ENCODE data around the gene DYNC1I2. TPM values are rescaled to one million over a fixed set of nuclear protein-coding genes. Genes with fewer than 3 reads are reported as not detected.

The DYNC1I2 gene
- total and polyA plus RNA-seq, 2 experiments from 2014 or later = 79.4 to 102 TPM

DNA sequence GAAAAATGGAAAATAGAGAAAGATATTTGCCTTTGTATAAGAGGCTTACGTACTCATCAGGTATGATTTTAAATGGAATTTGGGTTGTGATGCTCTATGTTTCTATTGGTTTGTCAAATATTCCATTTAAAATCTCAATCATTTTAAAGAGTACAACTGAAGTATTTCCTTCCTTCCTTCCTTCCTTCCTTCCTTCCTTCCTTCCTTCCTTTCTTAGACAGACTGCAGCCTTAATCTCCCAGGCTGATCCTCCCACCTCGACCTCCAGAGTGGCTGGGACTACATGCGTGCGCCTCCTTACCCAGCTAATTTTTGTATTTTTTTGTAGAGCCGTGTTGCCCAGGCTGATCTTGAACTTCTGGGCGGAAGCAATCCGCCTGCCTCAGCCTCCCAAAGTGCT, 15.4 kb upstream of the DYNC1I2 start:
- ATAC-seq = no peak
- no peaks in the 10 kb centered on the region for H3F3A ChIP-seq (replicated peaks; ENCODE audit: low read depth)
- H3K36me3 ChIP-seq (ENCODE audit: insufficient read depth) = no peaks in the 10 kb centered on the region
- H3K4me1 ChIP-seq (ENCODE audit: insufficient read depth) = peaks cover 13% of the 10 kb centered on the region
- no peak overlapping the region for H3K4me3 Mint-ChIP-seq
- peak overlapping the region; percentile 3; the same call in 1 of the 2 replicates for H2AFZ ChIP-seq
- H3K27ac Mint-ChIP-seq = no peak overlapping the region
- H3K36me3 Mint-ChIP-seq (ENCODE audit: low read depth) = no peaks in the 10 kb centered on the region
- no peak overlapping the region for H3K4me2 ChIP-seq
- peaks cover 2% of the 10 kb centered on the region for H3K27me3 Mint-ChIP-seq (ENCODE audit: insufficient read depth, low read depth, poor library complexity)
- TF ChIP-seq, protein P1, sequence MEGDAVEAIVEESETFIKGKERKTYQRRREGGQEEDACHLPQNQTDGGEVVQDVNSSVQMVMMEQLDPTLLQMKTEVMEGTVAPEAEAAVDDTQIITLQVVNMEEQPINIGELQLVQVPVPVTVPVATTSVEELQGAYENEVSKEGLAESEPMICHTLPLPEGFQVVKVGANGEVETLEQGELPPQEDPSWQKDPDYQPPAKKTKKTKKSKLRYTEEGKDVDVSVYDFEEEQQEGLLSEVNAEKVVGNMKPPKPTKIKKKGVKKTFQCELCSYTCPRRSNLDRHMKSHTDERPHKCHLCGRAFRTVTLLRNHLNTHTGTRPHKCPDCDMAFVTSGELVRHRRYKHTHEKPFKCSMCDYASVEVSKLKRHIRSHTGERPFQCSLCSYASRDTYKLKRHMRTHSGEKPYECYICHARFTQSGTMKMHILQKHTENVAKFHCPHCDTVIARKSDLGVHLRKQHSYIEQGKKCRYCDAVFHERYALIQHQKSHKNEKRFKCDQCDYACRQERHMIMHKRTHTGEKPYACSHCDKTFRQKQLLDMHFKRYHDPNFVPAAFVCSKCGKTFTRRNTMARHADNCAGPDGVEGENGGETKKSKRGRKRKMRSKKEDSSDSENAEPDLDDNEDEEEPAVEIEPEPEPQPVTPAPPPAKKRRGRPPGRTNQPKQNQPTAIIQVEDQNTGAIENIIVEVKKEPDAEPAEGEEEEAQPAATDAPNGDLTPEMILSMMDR (conservative IDR thresholded peaks at IDR 0.05; ENCODE audit: low read depth in 2 of 2) = no peak
- TF ChIP-seq CREB1 (CRISPR knock-in tag; IDR thresholded peaks at IDR 0.05; ENCODE audit: low read depth) (no peak), POLR2AphosphoS5 (IDR thresholded peaks at IDR 0.05; ENCODE audit: low read depth) (no peak), STAT1 (IDR thresholded peaks at IDR 0.05; ENCODE audit: unreplicated experiment) (no peak), EZH2phosphoT487 (IDR thresholded peaks at IDR 0.05; ENCODE audit: unreplicated experiment) (no peak), JUNB (IDR thresholded peaks at IDR 0.05; ENCODE audit: unreplicated experiment) (no peak), ZNF114 (CRISPR knock-in tag; IDR thresholded peaks at IDR 0.05) (no peak), EZH2 (IDR thresholded peaks at IDR 0.05; ENCODE audit: low read depth, unreplicated experiment) (no peak), ZNF331 (CRISPR knock-in tag; IDR thresholded peaks at IDR 0.05; ENCODE audit: low read depth) (no peak), NANOG (IDR thresholded peaks at IDR 0.05; ENCODE audit: borderline replicate concordance) (no peak)
- TF ChIP-seq, protein P2, sequence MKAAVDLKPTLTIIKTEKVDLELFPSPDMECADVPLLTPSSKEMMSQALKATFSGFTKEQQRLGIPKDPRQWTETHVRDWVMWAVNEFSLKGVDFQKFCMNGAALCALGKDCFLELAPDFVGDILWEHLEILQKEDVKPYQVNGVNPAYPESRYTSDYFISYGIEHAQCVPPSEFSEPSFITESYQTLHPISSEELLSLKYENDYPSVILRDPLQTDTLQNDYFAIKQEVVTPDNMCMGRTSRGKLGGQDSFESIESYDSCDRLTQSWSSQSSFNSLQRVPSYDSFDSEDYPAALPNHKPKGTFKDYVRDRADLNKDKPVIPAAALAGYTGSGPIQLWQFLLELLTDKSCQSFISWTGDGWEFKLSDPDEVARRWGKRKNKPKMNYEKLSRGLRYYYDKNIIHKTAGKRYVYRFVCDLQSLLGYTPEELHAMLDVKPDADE (IDR thresholded peaks at IDR 0.05) = no peak
- TF ChIP-seq, protein P3, sequence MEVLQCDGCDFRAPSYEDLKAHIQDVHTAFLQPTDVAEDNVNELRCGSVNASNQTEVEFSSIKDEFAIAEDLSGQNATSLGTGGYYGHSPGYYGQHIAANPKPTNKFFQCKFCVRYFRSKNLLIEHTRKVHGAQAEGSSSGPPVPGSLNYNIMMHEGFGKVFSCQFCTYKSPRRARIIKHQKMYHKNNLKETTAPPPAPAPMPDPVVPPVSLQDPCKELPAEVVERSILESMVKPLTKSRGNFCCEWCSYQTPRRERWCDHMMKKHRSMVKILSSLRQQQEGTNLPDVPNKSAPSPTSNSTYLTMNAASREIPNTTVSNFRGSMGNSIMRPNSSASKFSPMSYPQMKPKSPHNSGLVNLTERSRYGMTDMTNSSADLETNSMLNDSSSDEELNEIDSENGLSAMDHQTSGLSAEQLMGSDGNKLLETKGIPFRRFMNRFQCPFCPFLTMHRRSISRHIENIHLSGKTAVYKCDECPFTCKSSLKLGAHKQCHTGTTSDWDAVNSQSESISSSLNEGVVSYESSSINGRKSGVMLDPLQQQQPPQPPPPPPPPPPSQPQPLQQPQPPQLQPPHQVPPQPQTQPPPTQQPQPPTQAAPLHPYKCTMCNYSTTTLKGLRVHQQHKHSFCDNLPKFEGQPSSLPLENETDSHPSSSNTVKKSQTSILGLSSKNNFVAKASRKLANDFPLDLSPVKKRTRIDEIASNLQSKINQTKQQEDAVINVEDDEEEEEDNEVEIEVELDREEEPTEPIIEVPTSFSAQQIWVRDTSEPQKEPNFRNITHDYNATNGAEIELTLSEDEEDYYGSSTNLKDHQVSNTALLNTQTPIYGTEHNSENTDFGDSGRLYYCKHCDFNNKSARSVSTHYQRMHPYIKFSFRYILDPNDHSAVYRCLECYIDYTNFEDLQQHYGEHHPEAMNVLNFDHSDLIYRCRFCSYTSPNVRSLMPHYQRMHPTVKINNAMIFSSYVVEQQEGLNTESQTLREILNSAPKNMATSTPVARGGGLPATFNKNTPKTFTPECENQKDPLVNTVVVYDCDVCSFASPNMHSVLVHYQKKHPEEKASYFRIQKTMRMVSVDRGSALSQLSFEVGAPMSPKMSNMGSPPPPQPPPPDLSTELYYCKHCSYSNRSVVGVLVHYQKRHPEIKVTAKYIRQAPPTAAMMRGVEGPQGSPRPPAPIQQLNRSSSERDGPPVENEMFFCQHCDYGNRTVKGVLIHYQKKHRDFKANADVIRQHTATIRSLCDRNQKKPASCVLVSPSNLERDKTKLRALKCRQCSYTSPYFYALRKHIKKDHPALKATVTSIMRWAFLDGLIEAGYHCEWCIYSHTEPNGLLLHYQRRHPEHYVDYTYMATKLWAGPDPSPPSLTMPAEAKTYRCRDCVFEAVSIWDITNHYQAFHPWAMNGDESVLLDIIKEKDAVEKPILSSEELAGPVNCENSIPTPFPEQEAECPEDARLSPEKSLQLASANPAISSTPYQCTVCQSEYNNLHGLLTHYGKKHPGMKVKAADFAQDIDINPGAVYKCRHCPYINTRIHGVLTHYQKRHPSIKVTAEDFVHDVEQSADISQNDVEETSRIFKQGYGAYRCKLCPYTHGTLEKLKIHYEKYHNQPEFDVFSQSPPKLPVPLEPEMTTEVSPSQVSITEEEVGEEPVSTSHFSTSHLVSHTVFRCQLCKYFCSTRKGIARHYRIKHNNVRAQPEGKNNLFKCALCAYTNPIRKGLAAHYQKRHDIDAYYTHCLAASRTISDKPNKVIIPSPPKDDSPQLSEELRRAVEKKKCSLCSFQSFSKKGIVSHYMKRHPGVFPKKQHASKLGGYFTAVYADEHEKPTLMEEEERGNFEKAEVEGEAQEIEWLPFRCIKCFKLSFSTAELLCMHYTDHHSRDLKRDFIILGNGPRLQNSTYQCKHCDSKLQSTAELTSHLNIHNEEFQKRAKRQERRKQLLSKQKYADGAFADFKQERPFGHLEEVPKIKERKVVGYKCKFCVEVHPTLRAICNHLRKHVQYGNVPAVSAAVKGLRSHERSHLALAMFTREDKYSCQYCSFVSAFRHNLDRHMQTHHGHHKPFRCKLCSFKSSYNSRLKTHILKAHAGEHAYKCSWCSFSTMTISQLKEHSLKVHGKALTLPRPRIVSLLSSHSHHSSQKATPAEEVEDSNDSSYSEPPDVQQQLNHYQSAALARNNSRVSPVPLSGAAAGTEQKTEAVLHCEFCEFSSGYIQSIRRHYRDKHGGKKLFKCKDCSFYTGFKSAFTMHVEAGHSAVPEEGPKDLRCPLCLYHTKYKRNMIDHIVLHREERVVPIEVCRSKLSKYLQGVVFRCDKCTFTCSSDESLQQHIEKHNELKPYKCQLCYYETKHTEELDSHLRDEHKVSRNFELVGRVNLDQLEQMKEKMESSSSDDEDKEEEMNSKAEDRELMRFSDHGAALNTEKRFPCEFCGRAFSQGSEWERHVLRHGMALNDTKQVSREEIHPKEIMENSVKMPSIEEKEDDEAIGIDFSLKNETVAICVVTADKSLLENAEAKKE (CRISPR knock-in tag; IDR thresholded peaks at IDR 0.05) = no peak
- TF ChIP-seq, protein P4, sequence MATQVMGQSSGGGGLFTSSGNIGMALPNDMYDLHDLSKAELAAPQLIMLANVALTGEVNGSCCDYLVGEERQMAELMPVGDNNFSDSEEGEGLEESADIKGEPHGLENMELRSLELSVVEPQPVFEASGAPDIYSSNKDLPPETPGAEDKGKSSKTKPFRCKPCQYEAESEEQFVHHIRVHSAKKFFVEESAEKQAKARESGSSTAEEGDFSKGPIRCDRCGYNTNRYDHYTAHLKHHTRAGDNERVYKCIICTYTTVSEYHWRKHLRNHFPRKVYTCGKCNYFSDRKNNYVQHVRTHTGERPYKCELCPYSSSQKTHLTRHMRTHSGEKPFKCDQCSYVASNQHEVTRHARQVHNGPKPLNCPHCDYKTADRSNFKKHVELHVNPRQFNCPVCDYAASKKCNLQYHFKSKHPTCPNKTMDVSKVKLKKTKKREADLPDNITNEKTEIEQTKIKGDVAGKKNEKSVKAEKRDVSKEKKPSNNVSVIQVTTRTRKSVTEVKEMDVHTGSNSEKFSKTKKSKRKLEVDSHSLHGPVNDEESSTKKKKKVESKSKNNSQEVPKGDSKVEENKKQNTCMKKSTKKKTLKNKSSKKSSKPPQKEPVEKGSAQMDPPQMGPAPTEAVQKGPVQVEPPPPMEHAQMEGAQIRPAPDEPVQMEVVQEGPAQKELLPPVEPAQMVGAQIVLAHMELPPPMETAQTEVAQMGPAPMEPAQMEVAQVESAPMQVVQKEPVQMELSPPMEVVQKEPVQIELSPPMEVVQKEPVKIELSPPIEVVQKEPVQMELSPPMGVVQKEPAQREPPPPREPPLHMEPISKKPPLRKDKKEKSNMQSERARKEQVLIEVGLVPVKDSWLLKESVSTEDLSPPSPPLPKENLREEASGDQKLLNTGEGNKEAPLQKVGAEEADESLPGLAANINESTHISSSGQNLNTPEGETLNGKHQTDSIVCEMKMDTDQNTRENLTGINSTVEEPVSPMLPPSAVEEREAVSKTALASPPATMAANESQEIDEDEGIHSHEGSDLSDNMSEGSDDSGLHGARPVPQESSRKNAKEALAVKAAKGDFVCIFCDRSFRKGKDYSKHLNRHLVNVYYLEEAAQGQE (IDR thresholded peaks at IDR 0.05; ENCODE audit: unreplicated experiment) = no peak
- no peaks in the 10 kb centered on the region for H3K79me2 ChIP-seq (replicated peaks; ENCODE audit: insufficient read depth)
- no peaks in the 10 kb centered on the region for H3K27me3 ChIP-seq (ENCODE audit: insufficient read depth)
- H3K4me3 ChIP-seq = no peak overlapping the region
- peaks cover 20% of the 10 kb centered on the region for H3K4me1 Mint-ChIP-seq
- no peak overlapping the region for H3K27ac ChIP-seq (ENCODE audit: low read depth)
- no peaks in the 10 kb centered on the region for H4K20me1 ChIP-seq (replicated peaks; ENCODE audit: insufficient read depth)
- DNase-seq (ENCODE audit: low spot score) = no peak
- no peaks in the 10 kb centered on the region for H3K9me3 Mint-ChIP-seq
- 0 out of 2 replicates have a peak, but pooled peaks cover 4% of the 10 kb centered on the region for H3K9me2 ChIP-seq (ENCODE audit: insufficient read depth)

Data from GM23338 (cell line).